H1 (cell line): ENCODE results near the gene SPPL2B. TPM values are rescaled to one million over a fixed set of nuclear protein-coding genes. Genes with fewer than 3 reads are reported as not detected.
A peak's percentile ranks its signal among the peaks of the same experiment; 100 is the strongest.

Source experiments
- CTCF ChIA-PET: fragments of 300-600 bp; sonication (Branson Sonifier 250); formaldehyde crosslinking; loops from one replicate; lab custom pipeline; 2021; ENCODE audit not compliant: partially characterized antibody; lab: Charles Lee
- POLR2A ChIA-PET: fragments of 300-600 bp; sonication (Branson Sonifier 250); formaldehyde crosslinking; loops from one replicate; lab custom pipeline; 2021; ENCODE audit warnings: inconsistent platforms; ENCODE audit not compliant: partially characterized antibody; lab: Charles Lee
- DNase-seq, 2 experiments: peaks; one replicate each; pipeline versions ENCODE4 v3.0.0 to v3.0.0-alpha.2; 2010 to 2022; ENCODE audit warnings: low spot score in 2 of 2, low read depth in 1 of 2, mixed read lengths in 1 of 2
- FAIRE-seq: peaks from 2 replicates; lab custom pipeline; 2011; peaks lifted over from hg19 to GRCh38; lab: Jason Lieb, UNC
- H2AFZ ChIP-seq: 2 replicates; pipeline ENCODE4 v1.8.1; 2012; ENCODE audit warnings: low read length, inconsistent platforms
- H2AK5ac ChIP-seq: 2 replicates; pipeline ENCODE4 v1.6.1; 2013; ENCODE audit warnings: low read depth, low read length
- H2BK120ac ChIP-seq: replicated peaks from 2 replicates; pipeline ENCODE3; 2013; ENCODE audit warnings: low read depth, low read length, inconsistent platforms
- H2BK12ac ChIP-seq: 2 replicates; pipeline ENCODE4 v1.6.1; 2013; ENCODE audit warnings: low read depth, low read length
- H2BK15ac ChIP-seq: 2 replicates; pipeline ENCODE4 v1.6.1; 2013; ENCODE audit warnings: low read length
- H2BK20ac ChIP-seq: 2 replicates; pipeline ENCODE4 v1.6.1; 2013; ENCODE audit warnings: low read length
- H2BK5ac ChIP-seq: 2 replicates; pipeline ENCODE4 v1.6.1; 2013; ENCODE audit warnings: low read depth, low read length
- H3K14ac ChIP-seq: 2 replicates; pipeline ENCODE4 v1.6.1; 2013; ENCODE audit warnings: inconsistent platforms; ENCODE audit not compliant: insufficient read length
- H3K18ac ChIP-seq: 2 replicates; pipeline ENCODE4 v1.6.1; 2013; ENCODE audit warnings: low read length; ENCODE audit errors: extremely low read depth
- H3K23ac ChIP-seq: 2 replicates; pipeline ENCODE4 v1.6.1; 2013; ENCODE audit warnings: inconsistent platforms; ENCODE audit not compliant: insufficient read length
- H3K23me2 ChIP-seq: 2 replicates; pipeline ENCODE4 v1.6.1; 2013; ENCODE audit warnings: low read depth, low read length
- H3K27ac ChIP-seq: 2 replicates; pipeline ENCODE4 v1.6.1; 2011; ENCODE audit warnings: low read depth, low read length, inconsistent platforms
- H3K27me3 ChIP-seq, 4 experiments: replicated peaks in 1 of 4; 1 replicate in 1 of 4; 2 replicates in 3 of 4; pipeline versions ENCODE4 v1.6.1 to v1.8.1; 2011 to 2013; ENCODE audit warnings: low read length in 3 of 4, mild to moderate bottlenecking in 3 of 4, inconsistent platforms in 2 of 4, mixed read lengths in 2 of 4, moderate library complexity in 1 of 4; ENCODE audit not compliant: control insufficient read depth in 3 of 4, insufficient read depth in 3 of 4; ENCODE audit errors: extremely low read depth in 1 of 4
- H3K36me3 ChIP-seq, 4 experiments: 2 replicates each; pipeline versions ENCODE4 v1.6.1 to v1.8.1; 2011 to 2013; ENCODE audit warnings: mild to moderate bottlenecking in 4 of 4, low read length in 3 of 4, moderate library complexity in 2 of 4, control low read depth in 1 of 4, inconsistent platforms in 1 of 4; ENCODE audit not compliant: insufficient read depth in 4 of 4, control insufficient read depth in 2 of 4
- H3K4ac ChIP-seq: replicated peaks from 2 replicates; pipeline ENCODE3; 2013; ENCODE audit warnings: low read length, low read depth, mixed read lengths, inconsistent platforms; ENCODE audit not compliant: insufficient read length
- H3K4me1 ChIP-seq, 4 experiments: replicated peaks in 1 of 4; 1 replicate in 1 of 4; 2 replicates in 3 of 4; pipeline versions ENCODE4 v1.6.1 to v1.8.1; 2011 to 2013; ENCODE audit warnings: low read length in 3 of 4, inconsistent platforms in 2 of 4, mixed read lengths in 1 of 4; ENCODE audit not compliant: insufficient read depth in 4 of 4, control insufficient read depth in 3 of 4
- H3K4me2 ChIP-seq, 2 experiments: 2 replicates each; pipeline versions ENCODE4 v1.6.1 to v1.8.1; 2011 to 2013; ENCODE audit warnings: low read depth in 2 of 2, low read length in 2 of 2, control low read depth in 1 of 2, inconsistent platforms in 1 of 2, mild to moderate bottlenecking in 1 of 2; ENCODE audit not compliant: insufficient read depth in 1 of 2
- H3K4me3 ChIP-seq, 4 experiments: fragments of 200-600, 300-600 bp in 1 of 4; sonication (generic), shearing (Covaris generic), sonication (Bioruptor Twin) in 1 of 4; 2 replicates each; pipeline versions ENCODE4 v1.5.1 to v1.8.1; 2011 to 2016; ENCODE audit warnings: low read length in 4 of 4, low read depth in 3 of 4, control low read depth in 2 of 4, inconsistent platforms in 2 of 4, mild to moderate bottlenecking in 2 of 4, mixed read lengths in 1 of 4, moderate library complexity in 1 of 4; ENCODE audit not compliant: insufficient read depth in 2 of 4; ENCODE audit errors: extremely low read depth in 1 of 4
- H3K56ac ChIP-seq: replicated peaks from 2 replicates; pipeline ENCODE3; 2013; ENCODE audit warnings: low read depth, mild to moderate bottlenecking, mixed read lengths, low read length, inconsistent platforms; ENCODE audit not compliant: insufficient read length
- H3K79me1 ChIP-seq: 2 replicates; pipeline ENCODE4 v1.6.1; 2013; ENCODE audit warnings: low read depth, low read length, control low read depth
- H3K79me2 ChIP-seq, 2 experiments: 2 replicates each; pipeline versions ENCODE4 v1.6.1 to v1.8.1; 2012 to 2013; ENCODE audit warnings: low read length in 2 of 2, mild to moderate bottlenecking in 2 of 2, inconsistent platforms in 1 of 2; ENCODE audit not compliant: insufficient read depth in 2 of 2, control insufficient read depth in 1 of 2
- H3K9ac ChIP-seq, 4 experiments: replicated peaks in 1 of 4; 1 replicate in 1 of 4; 2 replicates in 3 of 4; pipeline versions ENCODE4 v1.6.1 to v1.8.1; 2011 to 2013; ENCODE audit warnings: low read depth in 3 of 4, low read length in 3 of 4, control low read depth in 2 of 4, mild to moderate bottlenecking in 2 of 4, moderate library complexity in 2 of 4, inconsistent platforms in 1 of 4; ENCODE audit errors: extremely low read depth in 1 of 4
- H3K9me3 ChIP-seq, 2 experiments: 2 replicates each; pipeline versions ENCODE4 v1.6.1 to v1.8.1; 2012 to 2013; ENCODE audit warnings: mild to moderate bottlenecking in 2 of 2, moderate library complexity in 2 of 2, control low read depth in 1 of 2, inconsistent platforms in 1 of 2, low read depth in 1 of 2, low read length in 1 of 2, mixed read lengths in 1 of 2; ENCODE audit not compliant: insufficient read depth in 2 of 2
- H4K20me1 ChIP-seq, 2 experiments: replicated peaks in 1 of 2; 2 replicates each; pipeline versions ENCODE3 to v1.8.1; 2011 to 2013; ENCODE audit warnings: inconsistent platforms in 2 of 2, low read length in 2 of 2, mild to moderate bottlenecking in 1 of 2; ENCODE audit not compliant: insufficient read depth in 2 of 2, control insufficient read depth in 1 of 2
- H4K5ac ChIP-seq: 2 replicates; pipeline ENCODE4 v1.6.1; 2013; ENCODE audit warnings: low read length, low read depth, mixed read lengths, inconsistent platforms; ENCODE audit not compliant: insufficient read length
- H4K8ac ChIP-seq: 2 replicates; pipeline ENCODE4 v1.8.0; 2013; ENCODE audit warnings: mild to moderate bottlenecking, moderate library complexity, low read length, inconsistent platforms; ENCODE audit not compliant: insufficient read depth; ENCODE audit errors: extremely low read depth
- H4K91ac ChIP-seq: replicated peaks from 2 replicates; pipeline ENCODE3; 2013; ENCODE audit warnings: low read length, mixed read lengths, inconsistent platforms; ENCODE audit not compliant: insufficient read length
- ASH2L ChIP-seq: fragments of 200-600, 300-600 bp; sonication (generic); IDR thresholded peaks from one replicate; pipeline ENCODE4 v1.7.1; 2017; ENCODE audit warnings: low read length
- BACH1 ChIP-seq: IDR thresholded peaks from 2 replicates; pipeline ENCODE4 v1.6.1; 2012; ENCODE audit warnings: low read length, improper control_type of control experiment
- CBX5 ChIP-seq: fragments of 300-800, 300-1000 bp; sonication (generic); IDR thresholded peaks from 2 replicates; pipeline ENCODE4 v1.7.1; 2016; ENCODE audit warnings: antibody characterized with exemption, low read length, low read depth
- CHD1 ChIP-seq: IDR thresholded peaks from 2 replicates; pipeline ENCODE4 v1.6.1; 2012; ENCODE audit warnings: low read depth, low read length, improper control_type of control experiment
- E2F6 ChIP-seq: IDR thresholded peaks from 2 replicates; pipeline ENCODE4 v1.6.1; 2012; ENCODE audit warnings: inconsistent platforms
- FOSL1 ChIP-seq: IDR thresholded peaks from 2 replicates; pipeline ENCODE4 v1.6.1; 2011; ENCODE audit warnings: mild to moderate bottlenecking, low read depth, low read length, moderate library complexity; ENCODE audit not compliant: insufficient read depth
- GTF2F1 ChIP-seq: IDR thresholded peaks from 2 replicates; pipeline ENCODE4 v1.6.1; 2012; ENCODE audit warnings: low read depth, low read length, improper control_type of control experiment, borderline replicate concordance
- KDM4A ChIP-seq: IDR thresholded peaks from one replicate; pipeline ENCODE4 v1.7.1; 2012; ENCODE audit warnings: low read depth, mild to moderate bottlenecking, moderate library complexity, low read length, inconsistent platforms; ENCODE audit not compliant: severe bottlenecking
- PHF8 ChIP-seq: fragments of 200-600 bp; sonication (generic); conservative IDR thresholded peaks from 2 replicates; pipeline ENCODE4 v1.7.1; 2012; ENCODE audit warnings: low read depth, mild to moderate bottlenecking, inconsistent platforms, low read length, moderate library complexity
- RAD21 ChIP-seq, 2 experiments: IDR thresholded peaks in 1 of 2; conservative IDR thresholded peaks in 1 of 2; 2 replicates each; pipeline ENCODE4 v1.6.1; 2011; ENCODE audit warnings: low read depth in 2 of 2, low read length in 2 of 2, improper control_type of control experiment in 1 of 2, inconsistent platforms in 1 of 2, mild to moderate bottlenecking in 1 of 2, moderate library complexity in 1 of 2
- SAP30 ChIP-seq: fragments of 300-600 bp; sonication (generic); IDR thresholded peaks from 2 replicates; pipeline ENCODE4 v1.7.1; 2012; ENCODE audit warnings: low read length, moderate library complexity, mild to moderate bottlenecking, inconsistent platforms; ENCODE audit not compliant: insufficient read depth, insufficient replicate concordance
- SIX5 ChIP-seq: IDR thresholded peaks from 2 replicates; pipeline ENCODE4 v1.6.1; 2011; ENCODE audit warnings: mild to moderate bottlenecking, low read depth, low read length
- TBP ChIP-seq: IDR thresholded peaks from 2 replicates; pipeline ENCODE4 v1.6.1; 2011; ENCODE audit warnings: low read depth, low read length, improper control_type of control experiment
- WGBS, 2 experiments: shearing (Covaris generic) in 1 of 2; methylation state at CpG; one replicate each; pipeline versions ENCODE4 v1.1.6 to v1.1.7; 2013 to 2015; ENCODE audit warnings: low lambda C conversion rate in 2 of 2, mixed read lengths in 2 of 2, inconsistent platforms in 1 of 2, low coverage in 1 of 2, missing lambda C conversion rate in 1 of 2; ENCODE audit not compliant: insufficient replicate concordance in 2 of 2, insufficient coverage in 1 of 2, insufficient read length in 1 of 2; ENCODE audit errors: extremely low coverage in 1 of 2, missing lambda C conversion rate in 1 of 2; 5-methylcytosine and 5-hydroxymethylcytosine counted together
- polyA plus RNA-seq, 7 experiments: library from polyadenylated mRNA; depleted of rRNA in 3 of 7; stranded (reverse) in 5 of 7; unstranded in 2 of 7; fragments of >200 nt in 5 of 7; fragments of 200-250 nt in 2 of 7; gene quantifications; 1 replicate in 5 of 7; 2 replicates in 1 of 7; 4 replicates in 1 of 7; pipeline versions ENCODE4 v1.2.1 to v1.2.3, GENCODE V29; 2011 to 2013; ENCODE audit warnings: missing spikeins in 2 of 7, mixed read lengths in 2 of 7
- total RNA-seq: library from RNA; stranded (reverse); fragmentation: NEBNext Ultra II Directional; extraction: Animal tissue kit (Norgen Biotek cat#: 25700); gene quantifications from 2 replicates; pipeline ENCODE4 v1.2.1, GENCODE V29; 2021

The SPPL2B gene
- total and polyA plus RNA-seq, 2 of the 8 experiments (the other 6 are each of a cell fraction or from before 2014, with no cell fraction given) = 34.8 to 55.7 TPM

GRCh38 chr19:2334426-2334825, 5.9 kb downstream of the SPPL2B start:
- Histone ChIP-seq H3K27ac (no peak overlapping the region), H3K9ac (no peak overlapping the region), H3K79me2 (peaks cover 10 to 62% of the 10 kb centered on the region in 2 experiments), H3K4me1 (peaks cover 0 to 29% (median 13%) of the 10 kb centered on the region in 4 experiments; a peak in 6 of 7 replicates), H4K20me1 (peaks cover 7 to 36% of the 10 kb centered on the region in 2 experiments), H2AFZ (no peak overlapping the region), H3K4me3 (no peak overlapping the region), H3K56ac (no peak overlapping the region), H2BK5ac (no peak overlapping the region), H4K5ac (no peak overlapping the region), H4K91ac (no peak overlapping the region), H2BK15ac (no peak overlapping the region), H3K27me3 (no peaks in the 10 kb centered on the region), H4K8ac (0 out of 2 replicates have a peak overlapping the region, but pooled peaks have one; percentile 57), H3K23me2 (peaks cover 4% of the 10 kb centered on the region; the same call in 1 of the 2 replicates), H3K18ac (no peak overlapping the region), H3K9me3 (peaks cover 0 to 5% of the 10 kb centered on the region in 2 experiments; a peak in 1 of 4 replicates), H2BK20ac (no peak overlapping the region), H3K23ac (no peak overlapping the region), H2AK5ac (no peak overlapping the region), H3K36me3 (peaks cover 0 to 7% (median 0%) of the 10 kb centered on the region in 4 experiments; a peak in 2 of 8 replicates), H3K79me1 (peaks cover 39% of the 10 kb centered on the region), H3K14ac (no peak overlapping the region), H3K4ac (no peak overlapping the region), H2BK12ac (no peak overlapping the region), H3K4me2 (no peak overlapping the region), H2BK120ac (no peak overlapping the region)
- CTCF ChIA-PET = interaction anchor here (1.0 to 6.3 kb wide), 5 partner anchors 19 to 116 kb away, joined by 3 to 27 read pairs (median 4); no protein-coding TSS in a partner anchor
- WGBS, 2 experiments = 95% methylated on average over 27 of the region's 27 CpGs; no CpG with 5 or more reads in 1 of the 2 experiments
- POLR2A ChIA-PET = interaction anchor here (0.9 to 1.2 kb wide), 3 partner anchors 16 to 46 kb away, joined by 3 to 4 read pairs (median 3); no protein-coding TSS in a partner anchor
- DNase-seq (no peak), FAIRE-seq (no peak)
- TF ChIP-seq SIX5 (no peak), FOSL1 (no peak), SAP30 (no peak), CHD1 (no peak), GTF2F1 (no peak), E2F6 (no peak), KDM4A (no peak), ASH2L (no peak), TBP (no peak), BACH1 (no peak), CBX5 (no peak), RAD21 (IDR thresholded peaks at IDR 0.05 in 1 of 2, conservative IDR thresholded peaks at IDR 0.05 in 1 of 2; ENCODE audit: low read depth in 2 of 2, low read length in 2 of 2) (no peak), PHF8 (no peak)
